HepG2 (cell line): ENCODE results near the gene SEPHS2. TPM values are rescaled to one million over a fixed set of nuclear protein-coding genes. Genes with fewer than 3 reads are reported as not detected.

Source experiments
- BRD4 ChIP-seq: sonication (generic); formaldehyde crosslinking; IDR thresholded peaks from 2 replicates; pipeline ENCODE4 v1.4.0; 2020; ENCODE audit warnings: missing genetic modification reagents
- FOXA3 ChIP-seq: IDR thresholded peaks from 2 replicates; pipeline ENCODE4 v1.6.1; 2016; ENCODE audit warnings: missing genetic modification reagents, missing compliant biosample characterization
- HMG20B ChIP-seq: conservative IDR thresholded peaks from 2 replicates; pipeline ENCODE4 v1.6.1; 2016; ENCODE audit warnings: missing genetic modification reagents, missing compliant biosample characterization
- NFAT5 ChIP-seq: sonication (generic); formaldehyde crosslinking; IDR thresholded peaks from 2 replicates; pipeline ENCODE4 v1.4.0; 2020; ENCODE audit warnings: missing genetic modification reagents
- NFIC ChIP-seq: IDR thresholded peaks from 2 replicates; pipeline ENCODE4 v1.6.1; 2012; ENCODE audit warnings: mild to moderate bottlenecking, low read length, inconsistent platforms
- SIX1 ChIP-seq: sonication (generic); formaldehyde crosslinking; IDR thresholded peaks from 2 replicates; pipeline ENCODE4 v1.4.0; 2020; ENCODE audit warnings: missing genetic modification reagents, borderline replicate concordance
- SNAI1 ChIP-seq: sonication (generic); formaldehyde crosslinking; IDR thresholded peaks from 2 replicates; pipeline ENCODE4 v1.5.0; 2020; ENCODE audit warnings: mild to moderate bottlenecking, missing genetic modification reagents, borderline replicate concordance
- ZFP62 ChIP-seq: sonication (generic); formaldehyde crosslinking; IDR thresholded peaks from 2 replicates; pipeline ENCODE4 v1.4.0; 2020; ENCODE audit warnings: missing genetic modification reagents
- ZNF264 ChIP-seq: sonication (generic); formaldehyde crosslinking; IDR thresholded peaks from 2 replicates; pipeline ENCODE4 v1.4.0; 2020; ENCODE audit warnings: missing genetic modification reagents
- ZNF687 ChIP-seq: sonication (generic); formaldehyde crosslinking; IDR thresholded peaks from 2 replicates; pipeline ENCODE4 v1.5.1; 2020; ENCODE audit warnings: mild to moderate bottlenecking, missing genetic modification reagents, moderate library complexity
- polyA plus RNA-seq, 8 experiments: library from polyadenylated mRNA; depleted of rRNA in 3 of 8; stranded (reverse) in 7 of 8; unstranded in 1 of 8; fragments of >200 nt; fragmentation: Illumina TruSeq in 4 of 8; extraction: Trizol in 4 of 8; gene quantifications; 2 replicates each; pipeline versions ENCODE4 v1.2.1 to v1.2.3, GENCODE V29; 2011 to 2016; ENCODE audit warnings: low read depth in 4 of 8, missing spikeins in 1 of 8, mixed read lengths in 1 of 8; ENCODE audit not compliant: insufficient read depth in 1 of 8
- total RNA-seq, 5 experiments: library from RNA; depleted of rRNA; stranded (reverse); fragments of >200 nt; fragmentation: Illumina TruSeq; extraction: Trizol; gene quantifications; 2 replicates each; pipeline ENCODE4 v1.2.3, GENCODE V29; 2016; ENCODE audit warnings: low read depth in 1 of 5
- TF ChIP-seq, protein P1 (sequence below): sonication (generic); formaldehyde crosslinking; IDR thresholded peaks from 2 replicates; pipeline ENCODE4 v1.4.0; 2020; ENCODE audit warnings: missing genetic modification reagents, mild to moderate bottlenecking, borderline replicate concordance
- TF ChIP-seq, protein P2 (sequence below): sonication (generic); formaldehyde crosslinking; IDR thresholded peaks from 2 replicates; pipeline ENCODE4 v1.5.1; 2020; ENCODE audit warnings: missing genetic modification reagents, mild to moderate bottlenecking, borderline replicate concordance

Gene SEPHS2
- total and polyA plus RNA-seq, 2 of the 13 experiments (the other 11 are each of a cell fraction or from before 2014, with no cell fraction given): 20.7 to 127 TPM

DNA sequence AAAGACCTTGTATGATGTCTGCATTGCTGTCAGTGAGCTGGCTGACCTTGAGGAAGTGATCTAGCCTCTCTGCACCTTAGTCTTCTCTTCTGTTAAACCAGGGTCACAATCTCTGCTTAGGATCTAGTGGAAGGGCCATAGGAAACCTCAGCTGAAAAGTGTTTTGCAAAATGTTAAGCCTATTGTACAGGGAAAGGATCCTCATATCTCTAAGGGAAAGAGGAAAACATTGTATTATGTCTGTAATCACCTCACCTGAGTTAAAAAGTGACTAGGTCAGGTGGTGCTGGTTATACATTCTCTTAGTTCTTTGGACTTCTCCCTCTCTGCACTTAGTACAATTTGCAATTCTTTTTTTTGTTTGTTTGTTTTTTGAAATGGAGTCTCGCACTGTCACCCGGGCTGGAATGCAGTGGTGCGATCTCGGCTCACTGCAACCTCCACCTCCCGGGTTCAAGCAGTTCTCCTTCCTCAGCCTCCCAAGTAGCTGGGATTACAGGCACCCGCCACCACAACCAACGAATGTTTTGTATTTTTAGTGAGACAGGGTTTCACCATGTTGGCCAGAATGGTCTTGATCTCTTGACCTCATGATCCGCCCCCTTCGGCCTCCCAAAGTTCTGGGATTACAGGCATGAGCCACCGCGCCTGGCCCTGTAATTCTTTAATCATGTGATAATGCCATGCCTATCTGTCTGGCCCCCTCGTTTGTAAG, 2.0 kb upstream of the SEPHS2 start (continued):
- peak; percentile 52 for TF ChIP-seq SIX1 (CRISPR knock-in tag)
- TF ChIP-seq ZFP62 (CRISPR knock-in tag): no peak
- TF ChIP-seq, protein P1, sequence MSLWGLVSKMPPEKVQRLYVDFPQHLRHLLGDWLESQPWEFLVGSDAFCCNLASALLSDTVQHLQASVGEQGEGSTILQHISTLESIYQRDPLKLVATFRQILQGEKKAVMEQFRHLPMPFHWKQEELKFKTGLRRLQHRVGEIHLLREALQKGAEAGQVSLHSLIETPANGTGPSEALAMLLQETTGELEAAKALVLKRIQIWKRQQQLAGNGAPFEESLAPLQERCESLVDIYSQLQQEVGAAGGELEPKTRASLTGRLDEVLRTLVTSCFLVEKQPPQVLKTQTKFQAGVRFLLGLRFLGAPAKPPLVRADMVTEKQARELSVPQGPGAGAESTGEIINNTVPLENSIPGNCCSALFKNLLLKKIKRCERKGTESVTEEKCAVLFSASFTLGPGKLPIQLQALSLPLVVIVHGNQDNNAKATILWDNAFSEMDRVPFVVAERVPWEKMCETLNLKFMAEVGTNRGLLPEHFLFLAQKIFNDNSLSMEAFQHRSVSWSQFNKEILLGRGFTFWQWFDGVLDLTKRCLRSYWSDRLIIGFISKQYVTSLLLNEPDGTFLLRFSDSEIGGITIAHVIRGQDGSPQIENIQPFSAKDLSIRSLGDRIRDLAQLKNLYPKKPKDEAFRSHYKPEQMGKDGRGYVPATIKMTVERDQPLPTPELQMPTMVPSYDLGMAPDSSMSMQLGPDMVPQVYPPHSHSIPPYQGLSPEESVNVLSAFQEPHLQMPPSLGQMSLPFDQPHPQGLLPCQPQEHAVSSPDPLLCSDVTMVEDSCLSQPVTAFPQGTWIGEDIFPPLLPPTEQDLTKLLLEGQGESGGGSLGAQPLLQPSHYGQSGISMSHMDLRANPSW (CRISPR knock-in tag): 0 out of 2 replicates have a peak, but pooled peaks have one; percentile 55
- TF ChIP-seq ZNF264 (CRISPR knock-in tag): peak; percentile 83
- TF ChIP-seq FOXA3 (CRISPR knock-in tag): peak; percentile 85
- no peak for TF ChIP-seq SNAI1 (CRISPR knock-in tag)
- no peak for TF ChIP-seq NFAT5 (CRISPR knock-in tag)
- TF ChIP-seq NFIC: peak; percentile 57; the same call in 1 of the 2 replicates
- TF ChIP-seq, protein P2, sequence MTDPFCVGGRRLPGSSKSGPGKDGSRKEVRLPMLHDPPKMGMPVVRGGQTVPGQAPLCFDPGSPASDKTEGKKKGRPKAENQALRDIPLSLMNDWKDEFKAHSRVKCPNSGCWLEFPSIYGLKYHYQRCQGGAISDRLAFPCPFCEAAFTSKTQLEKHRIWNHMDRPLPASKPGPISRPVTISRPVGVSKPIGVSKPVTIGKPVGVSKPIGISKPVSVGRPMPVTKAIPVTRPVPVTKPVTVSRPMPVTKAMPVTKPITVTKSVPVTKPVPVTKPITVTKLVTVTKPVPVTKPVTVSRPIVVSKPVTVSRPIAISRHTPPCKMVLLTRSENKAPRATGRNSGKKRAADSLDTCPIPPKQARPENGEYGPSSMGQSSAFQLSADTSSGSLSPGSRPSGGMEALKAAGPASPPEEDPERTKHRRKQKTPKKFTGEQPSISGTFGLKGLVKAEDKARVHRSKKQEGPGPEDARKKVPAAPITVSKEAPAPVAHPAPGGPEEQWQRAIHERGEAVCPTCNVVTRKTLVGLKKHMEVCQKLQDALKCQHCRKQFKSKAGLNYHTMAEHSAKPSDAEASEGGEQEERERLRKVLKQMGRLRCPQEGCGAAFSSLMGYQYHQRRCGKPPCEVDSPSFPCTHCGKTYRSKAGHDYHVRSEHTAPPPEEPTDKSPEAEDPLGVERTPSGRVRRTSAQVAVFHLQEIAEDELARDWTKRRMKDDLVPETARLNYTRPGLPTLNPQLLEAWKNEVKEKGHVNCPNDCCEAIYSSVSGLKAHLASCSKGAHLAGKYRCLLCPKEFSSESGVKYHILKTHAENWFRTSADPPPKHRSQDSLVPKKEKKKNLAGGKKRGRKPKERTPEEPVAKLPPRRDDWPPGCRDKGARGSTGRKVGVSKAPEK: no peak
- TF ChIP-seq ZNF687: peak; percentile 55
- TF ChIP-seq BRD4 (CRISPR knock-in tag): 0 out of 2 replicates have a peak, but pooled peaks have one; percentile 40
- TF ChIP-seq HMG20B (CRISPR knock-in tag): 0 out of 2 replicates have a peak, but pooled peaks have one; percentile 40
